GM13976 (cell line): ENCODE data around the gene MB21D2.
A peak's percentile ranks its signal among the peaks of the same experiment; 100 is the strongest.

Source experiments
- DNase-seq: peaks from one replicate; pipeline ENCODE4 v3.0.0; 2012; ENCODE audit warnings: low spot score
- in situ Hi-C: fragments of 300-500 bp; cut with MboI; formaldehyde crosslinking; loops from one replicate; pipeline ENCODE4 v1.12.0; 2022; ENCODE audit warnings: low sequenced_read_pairs, mixed read lengths, inconsistent platforms; ENCODE audit not compliant: unreplicated experiment
- TF ChIP-seq, protein P1 (sequence below): IDR thresholded peaks from 2 replicates; pipeline ENCODE4 v1.5.1; 2012; ENCODE audit warnings: borderline replicate concordance, mild to moderate bottlenecking; ENCODE audit not compliant: insufficient read depth; ENCODE audit errors: extremely low read depth, missing control alignments, control extremely low read depth

MB21D2 gene

DNA sequence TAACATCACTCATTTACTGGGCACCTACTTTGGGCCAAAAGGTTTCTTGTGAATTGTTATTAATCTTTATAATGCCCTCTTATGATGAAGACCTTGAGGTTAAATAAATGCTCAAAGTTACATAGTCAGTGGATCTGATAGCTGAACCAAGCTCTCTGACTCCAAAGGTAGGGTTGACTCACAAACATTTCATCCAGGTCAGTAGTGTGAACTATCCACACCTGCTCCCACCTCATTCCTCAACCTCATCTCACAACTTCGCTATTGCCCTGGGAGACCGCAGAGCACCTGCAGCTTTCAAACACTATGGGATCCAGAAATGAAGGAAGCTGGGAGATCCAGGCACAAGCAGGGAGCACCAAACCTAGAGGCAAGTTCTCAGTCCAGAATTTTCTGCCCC lies 96.5 kb downstream of the MB21D2 start:
- in situ Hi-C loops: loop anchor here (25.0 kb wide), 2 partner anchors 641 to 741 kb away; partner anchors contain the start of gene ATP13A4
- DNase-seq: no peak
- TF ChIP-seq, protein P1, sequence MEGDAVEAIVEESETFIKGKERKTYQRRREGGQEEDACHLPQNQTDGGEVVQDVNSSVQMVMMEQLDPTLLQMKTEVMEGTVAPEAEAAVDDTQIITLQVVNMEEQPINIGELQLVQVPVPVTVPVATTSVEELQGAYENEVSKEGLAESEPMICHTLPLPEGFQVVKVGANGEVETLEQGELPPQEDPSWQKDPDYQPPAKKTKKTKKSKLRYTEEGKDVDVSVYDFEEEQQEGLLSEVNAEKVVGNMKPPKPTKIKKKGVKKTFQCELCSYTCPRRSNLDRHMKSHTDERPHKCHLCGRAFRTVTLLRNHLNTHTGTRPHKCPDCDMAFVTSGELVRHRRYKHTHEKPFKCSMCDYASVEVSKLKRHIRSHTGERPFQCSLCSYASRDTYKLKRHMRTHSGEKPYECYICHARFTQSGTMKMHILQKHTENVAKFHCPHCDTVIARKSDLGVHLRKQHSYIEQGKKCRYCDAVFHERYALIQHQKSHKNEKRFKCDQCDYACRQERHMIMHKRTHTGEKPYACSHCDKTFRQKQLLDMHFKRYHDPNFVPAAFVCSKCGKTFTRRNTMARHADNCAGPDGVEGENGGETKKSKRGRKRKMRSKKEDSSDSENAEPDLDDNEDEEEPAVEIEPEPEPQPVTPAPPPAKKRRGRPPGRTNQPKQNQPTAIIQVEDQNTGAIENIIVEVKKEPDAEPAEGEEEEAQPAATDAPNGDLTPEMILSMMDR: no peak

GRCh38 chr3:192820161-192820560 lies 97.5 kb downstream of the MB21D2 start:
- DNase-seq: no peak
- TF ChIP-seq, protein P1: no peak
- in situ Hi-C loops: loop anchor here (25.0 kb wide), 2 partner anchors 642 to 742 kb away; partner anchors contain the start of gene ATP13A4

GRCh38 chr3:192819001-192819569 lies 98.6 kb downstream of the MB21D2 start:
- in situ Hi-C loops: loop anchor here (25.0 kb wide), 2 partner anchors 643 to 743 kb away; partner anchors contain the start of gene ATP13A4
- DNase-seq: no peak
- TF ChIP-seq, protein P1: no peak

DNA sequence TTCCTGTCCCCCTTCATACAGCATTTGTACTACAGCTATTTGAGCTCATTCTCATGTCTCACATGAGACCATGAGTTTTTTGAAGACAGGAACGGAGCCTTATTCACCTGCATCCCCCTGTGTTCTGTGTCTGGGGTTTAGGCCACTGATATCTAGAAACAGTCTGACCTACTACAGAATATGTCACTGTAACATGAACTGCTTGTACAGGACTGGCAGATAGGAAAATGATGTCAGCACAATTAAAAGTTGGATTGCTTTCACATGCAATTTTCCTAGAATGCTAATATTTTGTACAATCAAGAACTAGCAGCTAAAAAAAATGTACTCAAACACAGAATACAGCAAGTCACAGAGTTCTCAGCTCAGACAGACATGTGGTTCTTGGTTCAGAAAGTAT lies 99.5 kb downstream of the MB21D2 start:
- DNase-seq: no peak
- in situ Hi-C loops: loop anchor here (25.0 kb wide), 2 partner anchors 644 to 744 kb away; partner anchors contain the start of gene ATP13A4
- TF ChIP-seq, protein P1: no peak

GRCh38 chr3:192817506-192817905 lies 100.2 kb downstream of the MB21D2 start:
- TF ChIP-seq, protein P1: peak; percentile 4
- no peak for DNase-seq
- in situ Hi-C loops: loop anchor here (25.0 kb wide), 2 partner anchors 645 to 745 kb away; partner anchors contain the start of gene ATP13A4

DNA sequence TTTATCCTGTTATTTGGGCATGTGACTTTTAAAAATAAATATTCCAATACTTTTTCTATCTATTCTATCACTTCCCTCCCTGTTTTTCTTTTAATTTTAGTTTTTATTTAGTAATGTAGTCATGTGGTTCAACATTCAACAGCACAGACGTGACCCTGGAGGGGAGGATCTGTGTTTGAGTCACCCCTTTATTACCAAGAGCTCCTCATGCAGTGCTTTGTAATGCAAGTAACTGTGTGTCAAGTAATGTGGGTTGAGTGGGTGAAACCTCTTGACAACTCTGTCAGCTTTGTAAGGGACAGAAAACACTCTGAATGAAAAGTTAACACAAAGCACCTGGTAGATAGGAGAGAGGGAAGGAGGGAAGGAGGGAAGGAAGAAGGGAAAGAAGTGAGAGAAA lies 100.6 kb downstream of the MB21D2 start:
- in situ Hi-C loops: loop anchor here (25.0 kb wide), 2 partner anchors 645 to 745 kb away; partner anchors contain the start of gene ATP13A4

More for the DNA sequence above, 100.6 kb downstream of the MB21D2 start:
- DNase-seq: no peak
- TF ChIP-seq, protein P1: no peak
